ENCODE data around the gene YWHAB. TPM values are rescaled to one million over a fixed set of nuclear protein-coding genes. Genes with fewer than 3 reads are reported as not detected.

Gene YWHAB
- total and polyA plus RNA-seq, 2 of the 4 experiments (the other 2 are of a cell fraction): 78.0 to 102 TPM

DNA sequence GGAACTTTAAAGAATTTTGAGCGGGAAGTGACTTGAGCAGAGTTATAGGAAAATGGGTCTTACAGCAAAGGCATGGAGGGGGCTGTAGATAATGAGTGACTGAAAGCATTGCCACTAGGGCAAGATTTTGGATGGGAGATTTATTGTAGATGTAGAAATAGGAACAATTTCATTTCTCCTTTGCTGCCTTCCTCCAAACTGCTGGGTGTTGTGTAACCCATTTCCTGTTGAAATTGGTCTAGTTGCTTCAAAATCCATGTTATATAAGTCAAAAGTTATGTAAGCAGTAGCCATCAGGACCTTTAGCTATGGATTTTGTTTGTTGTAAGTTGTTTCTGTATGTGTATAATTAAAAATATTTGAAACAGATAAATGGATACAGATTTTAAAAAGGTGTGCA lies 11.1 kb downstream of the YWHAB start:
- H3K23ac ChIP-seq (ENCODE audit: low read depth, low read length): 0 out of 2 replicates have a peak overlapping the region, but pooled peaks have one; percentile 12
- H2AK9ac ChIP-seq (replicated peaks; ENCODE audit: low read depth, low read length, poor library complexity): no peak overlapping the region
- 75% methylated on average over 1 of the region's 1 CpG; no CpG with 5 or more reads in 1 of the 2 experiments for WGBS, 2 experiments (ENCODE audit: extremely low coverage in 2 of 2, insufficient read length in 1 of 2)
- no peak overlapping the region for H4K8ac ChIP-seq (ENCODE audit: low read depth in 2 of 2, low read length in 2 of 2)
- H4K91ac ChIP-seq (ENCODE audit: insufficient read depth, low read depth, low read length): no peak overlapping the region
- H3K9ac ChIP-seq (ENCODE audit: low read depth, low read length): no peak overlapping the region
- no peaks in the 10 kb centered on the region for H3K27me3 ChIP-seq (ENCODE audit: control insufficient read depth, insufficient read depth, low read length)
- peaks cover 10% of the 10 kb centered on the region for H3K36me3 ChIP-seq (ENCODE audit: control insufficient read depth, insufficient read depth, low read length)
- H3K18ac ChIP-seq (ENCODE audit: low read depth, low read length): no peak overlapping the region
- H3K4me2 ChIP-seq (ENCODE audit: low read depth, low read length): peak overlapping the region; percentile 18; the same call in 1 of the 2 replicates
- no peaks in the 10 kb centered on the region for H3K9me3 ChIP-seq (ENCODE audit: control insufficient read depth, insufficient read depth, low read length)
- ChIA-PET POLR2A (ENCODE audit: unreplicated experiment) (no interaction called here), CTCF (interaction anchor here (0.6 kb wide), 1 partner anchor 110 kb away, joined by 3 read pairs; no protein-coding TSS in a partner anchor)
- no peak overlapping the region for H4K5ac ChIP-seq (ENCODE audit: low read depth, low read length)
- BruUV-seq (replicated peaks): no TSS peak
- peaks cover 11% of the 10 kb centered on the region for H3K4me1 ChIP-seq (ENCODE audit: control insufficient read depth, insufficient read depth, low read length)
- peaks cover 28% of the 10 kb centered on the region for H3K9me1 ChIP-seq (ENCODE audit: insufficient read depth, low read length)
- dilution Hi-C loops (cut with HindIII; ENCODE audit: low sequenced_read_pairs, unreplicated experiment): no loop called here
- no peak overlapping the region for H3K14ac ChIP-seq (replicated peaks; ENCODE audit: low read depth, low read length)
- intact Hi-C loops (cut with micrococcal nuclease): no loop called here
- H4K20me1 ChIP-seq (ENCODE audit: insufficient read depth, low read length): peaks cover 95% of the 10 kb centered on the region
- H2BK120ac ChIP-seq (ENCODE audit: low read depth, low read length): no peak overlapping the region
- ATAC-seq (ENCODE audit: low read depth) (no peak; the same call in 1 of the 2 replicates), DNase-seq (peak; percentile 29)
- peak; percentile 81 for TF ChIP-seq CEBPB (IDR thresholded peaks at IDR 0.05; ENCODE audit: low read depth, low read length)
- no peak for TF ChIP-seq SMC3 (IDR thresholded peaks at IDR 0.05; ENCODE audit: low read depth, low read length)
- TF ChIP-seq RFX5 (IDR thresholded peaks at IDR 0.05; ENCODE audit: low read depth, low read length): peak; percentile 60; the same call in 1 of the 2 replicates
- TF ChIP-seq, protein P1, sequence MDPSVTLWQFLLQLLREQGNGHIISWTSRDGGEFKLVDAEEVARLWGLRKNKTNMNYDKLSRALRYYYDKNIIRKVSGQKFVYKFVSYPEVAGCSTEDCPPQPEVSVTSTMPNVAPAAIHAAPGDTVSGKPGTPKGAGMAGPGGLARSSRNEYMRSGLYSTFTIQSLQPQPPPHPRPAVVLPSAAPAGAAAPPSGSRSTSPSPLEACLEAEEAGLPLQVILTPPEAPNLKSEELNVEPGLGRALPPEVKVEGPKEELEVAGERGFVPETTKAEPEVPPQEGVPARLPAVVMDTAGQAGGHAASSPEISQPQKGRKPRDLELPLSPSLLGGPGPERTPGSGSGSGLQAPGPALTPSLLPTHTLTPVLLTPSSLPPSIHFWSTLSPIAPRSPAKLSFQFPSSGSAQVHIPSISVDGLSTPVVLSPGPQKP (IDR thresholded peaks at IDR 0.05; ENCODE audit: borderline replicate concordance, low read depth, low read length): no peak
- TF ChIP-seq POLR2A (IDR thresholded peaks at IDR 0.05; ENCODE audit: low read depth, low read length): no peak
- no peak overlapping the region for H2BK5ac ChIP-seq (ENCODE audit: low read depth, low read length, poor library complexity, severe bottlenecking)
- no peak overlapping the region for H2AFZ ChIP-seq (replicated peaks; ENCODE audit: low read length, poor library complexity)
- peak overlapping the region; percentile 51; the same call in 1 of the 2 replicates for H3K27ac ChIP-seq (ENCODE audit: insufficient read depth, low read length)
- H2BK20ac ChIP-seq (ENCODE audit: low read depth, low read length): no peak overlapping the region
- no peak overlapping the region for H3K4me3 ChIP-seq (ENCODE audit: insufficient read depth, low read depth, low read length)
- no peak overlapping the region for H2AK5ac ChIP-seq (ENCODE audit: low read depth, low read length)
- no peak overlapping the region for H3K4ac ChIP-seq (ENCODE audit: low read depth, low read length)
- H3K56ac ChIP-seq (ENCODE audit: extremely low read depth, insufficient read depth, low read length): no peak overlapping the region
- peaks cover 21 to 63% of the 10 kb centered on the region in 2 experiments; a peak in 3 of 4 replicates for H3K79me1 ChIP-seq (ENCODE audit: low read depth in 1 of 2, low read length in 2 of 2)
- H2BK15ac ChIP-seq (ENCODE audit: low read depth, low read length): no peak overlapping the region
- in situ Hi-C loops (cut with MboI; ENCODE audit: low sequenced_read_pairs): no loop called here

Measured in IMR-90 (cell line).